22Rv1 (cell line): Measurements from ENCODE around the gene HS6ST3.
A peak's percentile ranks its signal among the peaks of the same experiment; 100 is the strongest.

ENCODE experiments used
- H3K27ac ChIP-seq: fragments of 450-650 bp; 2 replicates; pipeline ENCODE4 v1.5.1; 2017
- CTCF ChIP-seq: fragments of 450-650 bp; IDR thresholded peaks from 2 replicates; pipeline ENCODE4 v1.5.1; 2017; ENCODE audit warnings: mild to moderate bottlenecking
- ZFX ChIP-seq: fragments of 450-650 bp; IDR thresholded peaks from 2 replicates; pipeline ENCODE4 v1.6.1; 2017; ENCODE audit warnings: antibody characterized with exemption, borderline replicate concordance

Gene HS6ST3

GRCh38 chr13:96279904-96280303 is 190.0 kb downstream of the HS6ST3 start:
- no peak overlapping the region for H3K27ac ChIP-seq
- TF ChIP-seq ZFX (no peak), CTCF (no peak)

- TF ChIP-seq CTCF (no peak), ZFX (no peak)
- H3K27ac ChIP-seq = no peak overlapping the region
Observed at GRCh38 chr13:96284971-96285370, 195.1 kb downstream of the HS6ST3 start.

- TF ChIP-seq ZFX (no peak), CTCF (no peak)
- H3K27ac ChIP-seq = no peak overlapping the region
Observed at GRCh38 chr13:96285729-96286128, 195.8 kb downstream of the HS6ST3 start.

- TF ChIP-seq CTCF (no peak), ZFX (no peak)
- H3K27ac ChIP-seq = no peak overlapping the region
Observed at GRCh38 chr13:96294930-96295881, 205.3 kb downstream of the HS6ST3 start.

GRCh38 chr13:96297360-96297759 is 207.5 kb downstream of the HS6ST3 start:
- H3K27ac ChIP-seq = no peak overlapping the region
- TF ChIP-seq CTCF = no peak
- no peak for TF ChIP-seq ZFX

- no peak overlapping the region for H3K27ac ChIP-seq
- TF ChIP-seq CTCF (peak; percentile 24), ZFX (no peak)
Observed at GRCh38 chr13:96299235-96299634, 209.3 kb downstream of the HS6ST3 start.

- no peak for TF ChIP-seq ZFX
- TF ChIP-seq CTCF = no peak
- no peak overlapping the region for H3K27ac ChIP-seq
Observed at GRCh38 chr13:96308568-96308967, 218.7 kb downstream of the HS6ST3 start.
